SHP77 treated with DMSO at 0.1 percent for 48 hours (cell line): ENCODE results near the gene EPHB4.
A peak's percentile ranks its signal among the peaks of the same experiment; 100 is the strongest.
"Not testable (repeated sequence)": the region's sequence is repeated elsewhere in the genome, so short reads cannot be mapped to it uniquely, and the experiment has no call there.

ENCODE experiments used
- DNase-seq: peaks from one replicate; lab custom pipeline; 2025; lab: John Stamatoyannopoulos, UW

EPHB4 gene

DNA sequence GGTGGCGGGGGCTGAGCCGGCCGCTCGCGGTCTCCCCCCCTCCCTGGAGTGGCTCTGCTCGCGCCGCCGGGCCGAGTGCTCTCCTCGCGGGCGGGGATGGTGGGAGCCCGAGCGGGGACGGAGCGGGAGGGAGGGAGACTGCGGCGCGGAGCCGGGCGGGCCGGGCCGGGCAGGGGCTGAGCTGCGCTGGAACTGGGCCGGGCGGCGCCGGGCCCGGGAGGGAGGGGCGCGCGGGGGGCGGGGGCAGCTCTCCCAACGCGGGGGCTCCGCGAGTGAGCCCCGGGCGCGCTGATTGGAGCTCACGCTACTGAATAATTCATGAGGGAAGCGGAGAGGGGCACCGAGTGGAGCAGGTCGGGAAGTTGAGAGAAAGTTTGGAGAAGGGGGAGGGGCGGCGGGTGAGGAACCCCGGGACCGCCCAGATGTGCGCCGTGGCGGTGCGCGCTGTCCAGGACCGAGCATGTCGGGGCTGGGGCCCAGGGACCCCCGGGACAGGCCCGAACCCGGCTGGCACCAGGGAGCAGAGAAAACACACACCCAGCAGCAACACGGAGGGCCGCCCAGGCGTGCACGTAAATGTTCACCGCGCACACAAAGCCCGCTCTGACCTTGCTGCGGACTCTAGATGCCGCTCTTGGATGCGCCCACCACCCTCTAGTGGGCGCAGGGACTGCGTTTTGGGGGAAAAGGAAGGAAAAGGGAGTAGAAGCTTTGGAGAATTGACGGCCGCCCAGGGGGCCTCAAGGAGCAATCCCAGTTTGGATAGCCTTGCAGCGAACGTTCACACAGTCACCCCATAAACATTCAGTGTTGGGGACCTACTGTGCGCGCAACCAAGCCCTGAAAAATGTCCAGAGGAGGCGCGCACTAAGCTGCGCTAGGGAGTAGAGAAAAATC is at the start of gene EPHB4:
EPHB4 (minus strand) TSS at position 194 of the 897 bp plus-strand sequence. CDS start 493 bp downstream, outside the sequence.
- no peak for DNase-seq

DNA sequence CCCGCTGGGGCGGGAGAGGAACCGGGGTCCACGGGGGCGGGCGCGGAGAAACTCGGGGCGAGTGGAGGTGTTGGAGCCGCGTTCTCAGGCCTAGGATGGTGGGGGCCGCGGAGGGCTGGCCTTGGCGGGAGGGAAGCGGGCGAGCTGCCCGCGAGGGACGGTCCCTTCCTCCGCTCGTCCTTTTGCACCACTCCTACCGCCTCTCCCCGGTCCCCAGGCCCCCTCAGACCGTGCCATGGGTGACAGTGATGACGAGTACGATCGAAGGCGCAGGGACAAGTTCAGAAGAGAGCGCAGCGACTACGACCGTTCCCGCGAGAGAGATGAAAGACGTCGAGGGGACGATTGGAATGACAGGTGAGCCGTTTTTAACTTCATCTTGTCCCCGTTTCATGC is 48.0 kb upstream of the EPHB4 start:
- DNase-seq: no peak

DNA sequence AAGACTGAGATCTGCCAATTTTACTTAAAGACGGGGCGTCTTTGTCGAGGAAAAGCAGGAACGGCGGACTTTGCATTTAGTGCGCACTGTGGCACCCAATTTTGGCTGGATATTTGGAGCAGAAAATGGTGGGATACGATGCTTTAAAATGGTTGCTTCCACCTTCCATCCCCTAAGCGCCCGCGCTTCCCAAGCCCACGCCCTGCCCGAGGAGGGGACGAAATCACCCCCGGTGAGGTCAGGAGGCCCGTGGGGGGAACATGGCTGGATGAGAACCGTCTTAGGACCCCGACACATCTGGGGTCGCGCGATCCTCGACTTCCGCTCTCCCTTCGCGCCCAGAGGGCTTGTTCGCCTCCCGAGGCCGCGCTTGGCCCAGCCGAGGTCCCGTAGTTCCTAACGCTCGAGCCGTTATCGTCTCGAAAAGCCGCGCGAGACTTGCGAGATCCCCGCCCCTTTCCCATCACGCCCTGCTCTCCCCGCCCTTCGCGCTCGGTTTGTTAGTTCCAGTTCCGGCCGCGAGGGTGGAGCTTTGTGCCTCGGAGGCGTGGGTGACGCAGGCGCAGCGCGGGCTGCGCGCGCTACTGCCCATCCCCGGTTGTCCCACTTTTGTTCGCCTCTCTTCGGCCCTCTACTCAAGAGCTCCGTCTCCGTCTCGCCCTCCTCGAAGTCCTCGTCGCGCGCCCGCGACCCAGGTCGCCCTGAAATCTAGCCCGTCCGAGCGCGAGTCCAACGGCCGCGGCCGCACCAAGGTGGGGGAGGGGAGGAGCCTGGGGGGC is 47.4 kb upstream of the EPHB4 start, which contains the start of gene SRRT:
SRRT (plus strand) TSS at position 527 of the 779 bp plus-strand sequence. CDS start 488 bp downstream, outside the sequence.
- DNase-seq: peak; percentile 84

- DNase-seq: no peak
These were observed 46.9 kb upstream of the EPHB4 start for GRCh38 chr7:100874300-100874576.

GRCh38 chr7:100873599-100874299 is 46.4 kb upstream of the EPHB4 start:
- no peak for DNase-seq

DNA sequence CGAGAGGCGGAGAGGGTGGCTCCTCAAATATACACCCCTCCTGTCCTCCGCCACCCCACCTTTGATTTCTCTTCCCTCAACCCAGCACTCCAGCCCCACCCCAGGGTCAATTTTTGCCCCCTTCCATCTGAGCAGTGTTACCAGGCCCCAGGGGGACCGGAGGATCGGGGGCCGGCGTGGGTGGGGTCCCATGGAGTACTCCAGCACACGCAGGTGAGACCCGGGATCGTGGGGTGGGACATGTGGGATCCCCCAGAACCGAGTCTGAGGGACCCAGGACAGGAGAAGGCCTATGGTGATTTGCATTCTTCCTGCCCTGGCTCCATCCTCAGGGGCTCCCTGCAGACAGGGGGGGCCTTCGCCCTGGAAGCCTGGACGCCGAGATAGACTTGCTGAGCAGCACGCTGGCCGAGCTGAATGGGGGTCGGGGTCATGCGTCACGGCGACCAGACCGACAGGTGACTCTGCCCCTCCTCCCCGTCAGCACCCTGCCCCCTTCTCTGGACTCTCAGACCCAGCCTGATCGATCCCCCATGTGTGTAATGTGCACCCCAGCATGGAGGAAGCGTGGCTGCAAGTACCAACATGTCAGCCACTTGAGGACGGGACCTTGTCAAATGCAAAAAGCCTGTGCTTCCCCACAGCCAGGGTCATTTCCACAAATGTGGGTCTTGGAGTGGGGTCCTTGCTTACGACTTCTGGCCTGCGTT is 40.6 kb upstream of the EPHB4 start:
- no peak for DNase-seq

GRCh38 chr7:100867040-100867775 is 39.9 kb upstream of the EPHB4 start, which contains the start of gene TRIP6:
TSS of gene TRIP6 (plus strand) at chr7:100867387. CDS start at chr7:100867498, 111 bp downstream.
- DNase-seq: no peak

GRCh38 chr7:100866729-100867039 is 39.4 kb upstream of the EPHB4 start:
- DNase-seq: no peak

- no peak for DNase-seq
These were observed 38.8 kb upstream of the EPHB4 start for GRCh38 chr7:100865938-100866728.

DNA sequence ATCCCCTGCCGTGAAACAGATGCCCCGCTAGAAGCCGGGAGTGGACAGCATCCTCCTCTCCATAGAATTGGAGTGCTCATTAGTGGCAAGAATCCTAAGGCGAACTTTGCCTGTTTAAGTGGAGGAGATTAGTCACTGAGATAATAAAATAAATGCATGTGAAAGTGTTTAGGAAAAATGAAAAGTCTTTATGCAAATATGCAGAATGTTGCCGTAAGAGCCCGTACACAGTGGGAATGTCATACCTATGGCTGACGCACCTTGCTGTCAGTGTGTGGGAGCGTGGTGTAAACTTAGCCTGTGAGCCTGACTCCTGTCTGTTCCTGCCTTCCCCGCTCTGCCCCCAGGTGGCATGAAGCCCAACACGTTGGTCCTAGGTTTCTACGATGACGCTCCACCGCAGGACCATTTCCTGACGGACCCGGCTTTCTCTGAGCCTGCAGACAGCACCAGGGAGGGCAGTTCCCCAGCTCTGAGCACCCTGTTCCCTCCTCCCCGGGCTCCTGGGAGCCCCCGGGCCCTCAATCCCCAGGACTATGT is 38.1 kb upstream of the EPHB4 start:
- DNase-seq: no peak

DNA sequence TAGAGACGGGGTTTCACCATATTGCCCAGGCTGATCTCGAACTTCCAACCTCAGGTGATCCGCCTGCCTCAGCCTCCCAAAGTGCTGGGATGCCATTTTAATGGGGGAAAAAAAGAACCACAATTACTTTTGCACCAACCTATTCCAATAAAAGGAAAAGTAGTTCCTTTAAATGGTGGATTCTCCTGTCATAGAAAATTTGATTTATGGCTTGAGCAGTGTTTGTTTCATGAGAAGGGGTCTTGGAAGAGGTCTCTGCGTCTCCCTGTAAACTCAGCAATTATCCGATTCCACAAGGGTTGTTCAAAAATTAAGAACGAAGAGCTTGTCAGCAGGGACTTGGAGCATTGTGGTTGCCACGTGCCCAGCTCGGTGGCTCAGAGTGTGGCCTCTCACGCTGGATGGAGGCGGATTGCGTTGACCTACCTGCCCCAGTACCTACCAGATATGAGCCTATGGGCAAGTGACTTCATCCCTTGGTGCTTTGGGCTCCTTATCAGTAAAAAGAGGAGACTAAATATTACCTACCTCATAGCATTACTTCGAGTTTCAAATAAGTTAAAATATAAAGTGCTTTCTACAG is 37.0 kb upstream of the EPHB4 start:
- no peak for DNase-seq

DNA sequence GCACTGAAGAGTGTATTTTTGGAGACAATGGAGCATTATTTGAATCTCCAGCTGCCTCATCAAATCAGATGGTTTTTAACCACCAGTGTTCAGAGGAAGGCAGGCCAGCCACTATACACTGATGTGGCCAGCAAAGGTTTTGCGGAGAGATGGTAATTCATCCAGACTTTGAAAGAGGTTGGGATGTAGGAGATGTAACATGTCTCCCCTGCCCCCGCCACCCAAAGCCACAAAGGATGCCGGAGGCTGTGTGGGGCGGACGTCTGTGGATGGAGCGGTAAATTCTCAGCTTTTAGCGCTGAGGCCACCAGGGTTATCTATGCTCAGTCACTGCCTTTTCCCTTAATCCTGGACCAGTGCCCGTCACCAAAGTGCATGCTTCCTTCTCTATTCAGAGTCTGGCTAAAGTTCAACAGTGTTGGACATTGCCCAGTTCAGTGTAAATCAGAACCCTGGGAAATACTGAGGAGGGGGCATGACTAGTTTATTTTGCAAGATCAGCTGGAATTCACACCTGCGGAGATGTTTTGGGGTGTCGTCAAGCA is 36.2 kb upstream of the EPHB4 start:
- no peak for DNase-seq

DNA sequence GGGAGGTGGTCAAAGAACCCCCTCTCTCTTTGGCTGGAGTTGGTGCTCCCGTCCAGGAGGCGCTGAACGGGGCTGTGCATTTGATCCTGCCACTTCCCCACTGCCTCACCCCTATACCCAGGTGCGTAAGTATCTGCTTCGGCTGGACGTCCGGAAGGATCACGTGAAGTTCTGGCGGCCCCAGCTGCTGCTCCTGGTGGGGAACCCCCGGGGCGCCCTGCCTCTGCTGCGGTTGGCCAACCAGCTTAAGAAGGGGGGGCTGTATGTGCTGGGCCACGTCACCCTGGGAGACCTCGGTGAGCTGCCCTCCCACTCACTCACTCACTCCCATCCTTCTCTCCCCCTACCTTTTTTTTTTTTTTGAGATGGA is 34.3 kb upstream of the EPHB4 start:
- no peak for DNase-seq

- DNase-seq: no peak
These were observed 33.6 kb upstream of the EPHB4 start for GRCh38 chr7:100860702-100861615.

DNA sequence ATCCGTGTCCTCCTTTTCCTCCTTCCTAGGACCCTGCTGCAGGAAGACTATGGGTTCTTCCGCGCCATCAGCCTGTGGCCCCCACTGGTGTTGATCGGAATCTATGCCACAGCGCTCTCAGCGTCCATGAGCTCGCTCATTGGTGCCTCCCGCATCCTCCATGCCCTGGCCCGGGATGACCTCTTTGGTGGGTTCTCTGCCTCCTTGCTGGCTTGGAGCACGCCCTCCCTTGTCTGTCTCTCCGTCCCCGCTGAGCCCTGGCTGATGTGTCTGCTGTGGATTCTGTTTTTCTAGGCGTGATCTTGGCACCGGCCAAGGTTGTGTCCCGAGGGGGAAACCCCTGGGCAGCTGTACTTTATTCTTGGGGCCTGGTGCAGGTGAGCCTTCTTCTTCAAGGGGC is 32.5 kb upstream of the EPHB4 start:
- no peak for DNase-seq

DNA sequence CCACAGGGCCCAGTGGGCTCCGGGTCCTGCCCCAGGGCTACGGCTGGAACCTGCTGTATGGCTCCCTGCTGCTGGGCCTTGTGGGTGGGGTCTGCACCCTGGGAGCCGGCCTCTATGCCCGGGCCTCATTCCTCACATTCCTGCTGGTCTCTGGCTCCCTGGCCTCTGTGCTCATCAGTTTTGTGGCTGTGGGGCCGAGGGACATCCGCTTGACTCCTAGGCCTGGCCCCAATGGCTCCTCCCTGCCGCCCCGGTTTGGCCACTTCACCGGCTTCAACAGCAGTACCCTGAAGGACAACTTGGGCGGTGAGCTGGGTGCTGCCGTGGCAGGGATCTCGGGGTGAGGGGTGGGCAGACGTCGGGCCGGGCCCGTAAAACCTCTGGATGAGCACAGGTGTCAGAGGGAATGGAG is 29.6 kb upstream of the EPHB4 start:
- DNase-seq: no peak

DNA sequence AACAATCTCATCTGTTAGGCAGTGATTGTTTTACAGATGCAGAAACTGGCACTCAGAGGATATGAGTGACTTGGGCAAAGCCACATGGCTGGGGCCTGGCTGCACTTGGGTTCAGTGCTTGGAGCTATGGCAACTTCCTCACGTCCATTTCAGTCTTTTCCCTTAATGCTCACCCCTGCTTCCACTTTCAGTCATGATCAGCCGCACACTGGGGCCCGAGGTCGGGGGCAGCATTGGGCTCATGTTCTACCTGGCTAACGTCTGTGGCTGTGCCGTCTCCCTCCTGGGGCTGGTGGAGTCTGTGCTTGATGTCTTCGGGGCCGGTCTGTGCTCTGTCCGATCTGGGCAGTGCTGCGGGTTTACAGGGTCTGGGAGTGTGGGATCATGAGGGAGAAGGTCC is 28.2 kb upstream of the EPHB4 start:
- no peak for DNase-seq

DNA sequence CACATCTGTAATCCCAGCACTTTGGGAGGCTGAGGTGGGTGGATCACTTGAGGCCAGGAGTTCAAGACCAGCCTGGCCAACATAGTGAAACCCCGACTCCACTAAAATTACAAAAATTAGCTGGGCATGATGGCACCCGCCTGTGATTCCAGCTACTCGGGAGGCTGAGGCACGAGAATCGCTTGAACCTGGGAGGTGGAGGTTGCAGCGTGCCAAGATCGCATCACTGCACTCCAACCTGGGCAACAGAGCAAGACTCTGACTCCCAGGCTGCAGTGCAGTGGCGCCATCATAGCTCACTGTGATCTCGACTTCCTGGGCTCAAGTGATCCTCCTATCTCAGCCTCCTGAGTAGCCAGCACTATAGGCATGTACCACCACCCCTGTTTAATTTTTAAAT is 27.6 kb upstream of the EPHB4 start:
- not testable (repeated sequence) for DNase-seq
